Hematopoietic multipotent progenitor cell treated with erythropoietin and hydrocortisone succinate and interleukin-3 and kit ligand, for 6 days (in vitro differentiated cells): Measurements from ENCODE around the gene ZNF428.
"Not testable (repeated sequence)": the region's sequence is repeated elsewhere in the genome, so short reads cannot be mapped to it uniquely, and the experiment has no call there.

ENCODE experiments used
- DNase-seq: peaks from one replicate; pipeline ENCODE4 v3.0.0-alpha.2; 2015

ZNF428 gene

GRCh38 chr19:43591904-43592772 is 27.3 kb downstream of the ZNF428 start:
- no peak for DNase-seq

DNA sequence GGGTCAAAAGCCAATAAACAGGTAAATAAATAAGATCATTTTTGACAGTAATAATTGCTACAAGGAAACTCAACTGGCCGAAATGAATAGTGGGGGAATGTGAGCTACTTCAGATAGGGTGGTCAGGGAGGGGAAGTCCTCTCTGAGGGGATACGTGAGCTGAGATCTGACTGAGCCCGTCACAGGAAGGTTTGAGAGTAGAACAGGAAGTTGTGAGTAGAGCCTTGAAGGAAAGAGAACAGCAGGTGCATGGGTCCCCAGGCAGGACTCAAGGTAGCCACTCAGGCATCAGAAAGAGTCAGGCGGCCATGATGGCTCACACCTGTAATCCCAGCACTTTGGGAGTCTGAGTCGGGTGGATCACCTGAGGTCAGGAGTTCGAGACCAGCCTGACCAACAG is 29.8 kb downstream of the ZNF428 start:
- no peak for DNase-seq

DNA sequence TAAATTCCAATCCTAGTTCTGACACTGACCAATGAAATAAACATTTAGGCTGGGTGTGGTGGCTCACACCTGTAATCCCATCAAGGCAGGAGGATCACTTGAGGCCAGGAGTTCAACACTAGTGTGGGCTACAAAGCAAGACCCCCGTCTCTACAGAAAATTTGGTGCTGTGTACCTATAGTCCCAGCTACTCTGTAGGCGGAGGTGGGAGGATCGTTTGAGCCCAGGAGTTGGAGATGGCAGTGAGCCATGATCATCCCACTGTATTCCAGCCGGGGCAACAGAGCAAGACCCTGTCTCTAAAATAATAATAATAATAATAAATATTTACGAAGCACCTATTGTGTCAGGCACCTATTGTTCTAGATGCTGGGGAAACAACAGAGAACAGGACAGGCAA is 30.2 kb downstream of the ZNF428 start:
- DNase-seq, result no peak

- DNase-seq, result not testable (repeated sequence)
Measured at GRCh38 chr19:43587029-43587428, 32.4 kb downstream of the ZNF428 start.

DNA sequence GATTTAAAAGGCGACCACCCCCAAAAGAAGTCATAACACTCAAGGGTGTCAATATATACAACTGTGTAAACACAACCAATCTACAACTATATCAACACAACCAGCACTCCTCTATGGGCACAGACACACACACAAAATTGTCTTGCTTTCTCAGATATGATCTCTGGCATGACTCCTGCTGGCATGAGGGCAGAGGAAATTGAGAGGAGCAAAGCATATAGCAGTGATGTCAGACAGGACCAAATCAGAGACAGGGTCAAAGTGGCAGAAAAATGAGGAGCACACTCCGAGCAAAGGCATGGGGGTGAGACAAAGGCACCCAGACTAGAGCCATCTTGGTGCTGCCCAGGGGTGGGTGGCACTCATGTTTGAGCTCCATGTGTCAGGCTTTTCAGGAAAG is 33.1 kb downstream of the ZNF428 start:
- no peak for DNase-seq

- no peak for DNase-seq
Measured at GRCh38 chr19:43584484-43584883, 34.9 kb downstream of the ZNF428 start.

GRCh38 chr19:43582495-43582894 is 36.9 kb downstream of the ZNF428 start:
- no peak for DNase-seq

- peak; percentile 60 for DNase-seq
Measured at GRCh38 chr19:43581467-43581866, 38.0 kb downstream of the ZNF428 start.

DNA sequence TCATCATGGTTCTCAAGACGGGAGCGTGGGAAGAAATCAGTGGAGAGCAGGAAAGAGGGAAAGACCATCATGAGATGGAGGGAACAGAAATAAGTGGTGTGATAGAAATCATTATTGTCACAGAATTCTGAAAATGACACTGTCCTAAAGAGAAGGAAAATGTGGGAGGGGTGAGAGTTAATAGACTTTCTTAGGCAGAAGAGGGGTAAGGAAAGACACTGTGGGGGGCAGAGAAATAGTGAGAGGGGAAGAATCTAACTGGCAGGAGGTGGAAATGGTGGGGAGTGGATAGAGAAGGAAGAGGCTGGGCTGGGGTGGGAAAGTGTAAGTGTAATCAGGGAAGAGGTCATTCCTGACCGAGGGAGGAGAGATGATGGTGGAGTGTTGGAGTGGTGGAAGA is 40.6 kb downstream of the ZNF428 start:
- no peak for DNase-seq

- no peak for DNase-seq
Measured at GRCh38 chr19:43575955-43576878, 43.2 kb downstream of the ZNF428 start.

- DNase-seq, result peak; percentile 100
Measured at GRCh38 chr19:43575156-43575950, 44.1 kb downstream of the ZNF428 start, which contains the start of the genes PINLYP and XRCC1. Gene PINLYP (plus strand): TSS chr19:43575801. CDS start chr19:43577192, 1,391 bp downstream. Gene XRCC1 (minus strand): TSS chr19:43575527. CDS start chr19:43575458, 69 bp downstream.

DNA sequence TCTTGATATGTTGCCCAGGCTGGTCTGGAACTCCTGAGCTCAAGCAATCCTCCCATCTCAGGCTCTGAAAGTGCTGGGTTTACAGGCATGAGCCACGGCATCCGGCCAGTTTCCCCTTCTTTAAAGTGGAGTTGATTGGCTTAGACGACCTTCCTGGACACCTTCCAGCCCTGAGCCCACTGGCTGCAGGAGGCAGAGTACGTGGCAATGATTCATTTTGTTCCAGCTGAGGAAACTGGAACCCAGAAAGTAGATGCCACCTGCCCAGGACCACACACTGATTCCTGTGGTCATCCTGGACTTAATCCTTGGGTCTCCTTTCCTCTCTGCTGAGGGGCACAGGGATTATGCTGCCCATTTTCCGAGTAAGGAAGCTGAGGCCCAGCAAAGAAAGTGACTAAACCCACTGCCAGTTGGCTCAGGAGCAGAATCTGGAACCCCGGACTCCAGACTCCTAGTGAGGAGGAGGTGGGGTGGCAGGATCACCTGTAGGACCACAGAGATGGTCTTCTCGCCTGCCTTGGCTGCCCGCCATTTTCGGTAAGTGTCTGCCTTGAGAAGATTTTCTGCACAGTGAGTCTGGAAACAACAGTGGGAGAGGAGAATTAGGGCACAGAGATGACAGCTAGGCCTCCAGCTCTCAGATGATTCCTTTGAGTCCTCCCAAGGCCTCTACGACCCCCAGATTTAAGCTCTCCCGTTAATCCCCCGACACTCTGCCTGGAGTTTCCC is 44.8 kb downstream of the ZNF428 start:
- no peak for DNase-seq

GRCh38 chr19:43572171-43572588 is 47.2 kb downstream of the ZNF428 start:
- no peak for DNase-seq

GRCh38 chr19:43570174-43570791 is 49.1 kb downstream of the ZNF428 start:
- no peak for DNase-seq

- DNase-seq, result no peak
Measured at GRCh38 chr19:43569657-43570056, 49.8 kb downstream of the ZNF428 start.

GRCh38 chr19:43564800-43565199 is 54.6 kb downstream of the ZNF428 start:
- no peak for DNase-seq

DNA sequence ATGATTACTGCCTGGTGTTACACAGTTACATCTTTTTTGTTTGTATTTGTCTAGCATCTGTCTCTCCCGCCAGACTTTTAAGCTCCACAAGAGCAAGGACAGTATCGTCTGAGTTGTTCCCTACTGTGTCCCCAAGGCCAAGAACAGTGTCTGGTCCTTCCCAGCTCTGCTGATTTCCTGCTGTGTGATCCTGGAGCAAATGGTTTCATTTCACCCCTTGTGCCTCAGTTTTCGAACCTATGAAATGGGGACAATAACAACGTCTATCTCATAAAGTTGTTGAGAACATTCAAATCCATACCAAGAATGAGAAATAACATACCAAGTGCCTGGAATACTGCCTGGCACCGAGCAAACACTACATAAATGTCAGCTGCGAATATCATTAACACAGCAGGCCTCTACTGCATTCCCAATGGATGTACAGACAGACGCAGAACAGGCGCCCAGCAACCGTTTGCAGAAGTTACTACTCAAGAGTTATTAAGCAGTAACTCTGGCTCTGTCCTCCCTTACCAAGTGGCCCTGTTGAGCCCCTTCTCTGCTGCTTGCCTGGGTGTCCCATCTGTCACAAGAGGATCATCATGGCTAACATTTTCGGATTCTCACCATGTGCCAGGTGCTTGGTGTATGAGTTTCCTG is 55.5 kb downstream of the ZNF428 start:
- no peak for DNase-seq

GRCh38 chr19:43562698-43563241 is 56.7 kb downstream of the ZNF428 start:
- DNase-seq, result peak; percentile 97

GRCh38 chr19:43562226-43562697 is 57.2 kb downstream of the ZNF428 start:
- no peak for DNase-seq
